Suppressor macrophage (primary cell): ENCODE measurements around the gene ABCA8.
"Not testable (repeated sequence)": the region's sequence is repeated elsewhere in the genome, so short reads cannot be mapped to it uniquely, and the experiment has no call there.

Experiments
- DNase-seq, 4 experiments: peaks; one replicate each; pipeline ENCODE4 v3.0.0-alpha.2; 2020 to 2022
- total RNA-seq, 17 experiments: gene quantifications; one replicate each; lab custom pipeline; 2026; ENCODE audit warnings: mixed read lengths in 6 of 17, inconsistent platforms in 3 of 17; lab: John Stamatoyannopoulos, UW

Gene ABCA8, protein sequence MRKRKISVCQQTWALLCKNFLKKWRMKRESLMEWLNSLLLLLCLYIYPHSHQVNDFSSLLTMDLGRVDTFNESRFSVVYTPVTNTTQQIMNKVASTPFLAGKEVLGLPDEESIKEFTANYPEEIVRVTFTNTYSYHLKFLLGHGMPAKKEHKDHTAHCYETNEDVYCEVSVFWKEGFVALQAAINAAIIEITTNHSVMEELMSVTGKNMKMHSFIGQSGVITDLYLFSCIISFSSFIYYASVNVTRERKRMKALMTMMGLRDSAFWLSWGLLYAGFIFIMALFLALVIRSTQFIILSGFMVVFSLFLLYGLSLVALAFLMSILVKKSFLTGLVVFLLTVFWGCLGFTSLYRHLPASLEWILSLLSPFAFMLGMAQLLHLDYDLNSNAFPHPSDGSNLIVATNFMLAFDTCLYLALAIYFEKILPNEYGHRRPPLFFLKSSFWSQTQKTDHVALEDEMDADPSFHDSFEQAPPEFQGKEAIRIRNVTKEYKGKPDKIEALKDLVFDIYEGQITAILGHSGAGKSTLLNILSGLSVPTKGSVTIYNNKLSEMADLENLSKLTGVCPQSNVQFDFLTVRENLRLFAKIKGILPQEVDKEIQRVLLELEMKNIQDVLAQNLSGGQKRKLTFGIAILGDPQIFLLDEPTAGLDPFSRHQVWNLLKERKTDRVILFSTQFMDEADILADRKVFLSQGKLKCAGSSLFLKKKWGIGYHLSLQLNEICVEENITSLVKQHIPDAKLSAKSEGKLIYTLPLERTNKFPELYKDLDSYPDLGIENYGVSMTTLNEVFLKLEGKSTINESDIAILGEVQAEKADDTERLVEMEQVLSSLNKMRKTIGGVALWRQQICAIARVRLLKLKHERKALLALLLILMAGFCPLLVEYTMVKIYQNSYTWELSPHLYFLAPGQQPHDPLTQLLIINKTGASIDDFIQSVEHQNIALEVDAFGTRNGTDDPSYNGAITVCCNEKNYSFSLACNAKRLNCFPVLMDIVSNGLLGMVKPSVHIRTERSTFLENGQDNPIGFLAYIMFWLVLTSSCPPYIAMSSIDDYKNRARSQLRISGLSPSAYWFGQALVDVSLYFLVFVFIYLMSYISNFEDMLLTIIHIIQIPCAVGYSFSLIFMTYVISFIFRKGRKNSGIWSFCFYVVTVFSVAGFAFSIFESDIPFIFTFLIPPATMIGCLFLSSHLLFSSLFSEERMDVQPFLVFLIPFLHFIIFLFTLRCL (N-terminal part only)
- total RNA-seq: 0 to 6.2 (median 0) reads per million in 17 experiments

GRCh38 chr17:68955181-68955841, at the start of gene ABCA8:
TSS of gene ABCA8 (minus strand) at chr17:68955392. CDS start at chr17:68942034, 13,358 bp downstream.
- DNase-seq: no peak

DNA sequence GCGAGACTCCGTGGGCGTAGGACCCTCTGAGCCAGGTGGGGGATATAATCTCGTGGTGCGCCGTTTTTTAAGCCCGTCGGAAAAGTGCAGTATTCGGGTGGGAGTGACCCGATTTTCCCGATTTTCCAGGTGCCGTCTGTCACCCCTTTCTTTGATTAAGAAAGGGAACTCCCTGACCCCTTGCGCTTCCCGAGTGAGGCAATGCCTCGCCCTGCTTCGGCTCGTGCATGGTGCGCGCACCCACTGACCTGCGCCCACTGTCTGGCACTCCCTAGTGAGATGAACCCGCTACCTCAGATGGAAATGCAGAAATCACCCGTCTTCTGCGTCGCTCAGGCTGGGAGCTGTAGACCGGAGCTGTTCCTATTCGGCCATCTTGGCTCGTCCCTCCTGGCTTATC, 49.6 kb upstream of the ABCA8 start:
- DNase-seq: not testable (repeated sequence)

GRCh38 chr17:68999743-69000142, 44.6 kb upstream of the ABCA8 start:
- not testable (repeated sequence) for DNase-seq

DNA sequence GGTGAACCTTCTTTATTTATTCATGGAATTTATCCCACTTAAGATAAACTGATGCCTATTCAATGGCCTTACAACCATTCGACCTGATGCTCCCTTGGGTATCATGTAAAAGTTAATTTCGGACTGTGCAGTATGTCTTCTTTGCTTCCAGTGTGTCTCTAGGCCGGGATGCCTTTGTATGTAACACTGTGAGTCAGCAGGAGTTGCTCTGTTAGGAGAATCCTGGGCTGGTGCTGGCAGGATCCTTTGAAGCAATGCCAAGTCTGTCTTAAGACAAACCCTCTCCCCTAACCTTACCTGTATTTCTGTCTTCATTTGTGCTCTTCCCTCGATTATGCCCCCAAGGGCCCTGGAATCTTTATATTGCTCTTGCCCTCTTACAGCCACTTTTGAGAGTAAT, 37.9 kb upstream of the ABCA8 start:
- no peak for DNase-seq

GRCh38 chr17:68987966-68988365, 32.8 kb upstream of the ABCA8 start:
- no peak for DNase-seq

DNA sequence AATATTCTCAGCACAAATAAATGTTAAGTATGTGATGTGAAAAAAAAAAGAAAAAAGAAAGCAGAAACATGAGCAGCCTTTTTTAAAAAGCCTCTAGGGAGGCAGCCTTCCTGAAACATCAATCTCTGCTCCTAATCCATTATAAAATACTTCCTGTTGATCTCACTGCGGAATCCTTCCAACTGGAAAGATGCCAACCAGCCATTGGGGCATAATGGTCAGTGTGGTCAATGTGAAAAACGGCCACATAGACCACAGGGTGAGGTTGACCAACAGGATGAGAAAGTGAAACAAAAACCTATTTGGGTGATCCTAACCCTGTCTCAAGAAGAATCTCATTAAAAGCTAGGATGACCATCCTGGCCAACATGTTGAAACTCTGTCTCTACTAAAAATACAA, 26.1 kb upstream of the ABCA8 start:
- peak; percentile 60 to 74 (median 71) for DNase-seq

DNA sequence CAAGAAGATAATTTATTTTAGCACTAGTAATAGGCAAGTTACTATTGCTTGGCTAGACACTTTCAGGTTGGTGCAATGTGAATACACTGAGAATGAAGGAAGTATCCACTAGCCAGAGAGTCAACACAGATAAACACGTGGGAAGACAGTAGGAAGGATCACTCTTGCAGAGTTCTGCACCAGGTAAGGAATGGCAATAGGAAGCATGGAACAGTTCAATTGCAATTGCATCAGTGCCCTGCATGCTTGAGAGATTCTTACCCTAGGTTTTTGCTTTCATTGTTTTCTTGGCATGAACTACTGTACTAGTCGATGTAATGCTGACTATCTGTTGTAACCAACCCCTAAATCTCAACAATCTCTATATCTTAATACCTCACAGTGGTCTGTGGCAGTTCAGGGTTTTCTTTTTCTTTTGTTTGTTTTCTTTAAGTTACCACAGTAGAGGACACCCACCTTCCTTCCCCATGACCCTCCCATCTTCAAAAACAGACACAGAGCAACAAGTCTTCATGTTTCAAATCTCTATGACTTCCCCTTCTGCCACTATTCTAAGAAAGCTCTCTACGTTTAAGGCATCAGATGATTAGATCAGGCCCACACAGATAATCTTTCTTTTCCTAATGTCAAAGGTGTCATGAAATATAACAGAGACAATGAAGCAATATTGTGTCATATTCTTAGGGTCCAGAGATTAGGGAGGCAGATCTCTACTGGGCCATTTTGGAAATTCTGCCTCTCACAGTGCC, 18.1 kb upstream of the ABCA8 start:
- peak; percentile 11 to 74 (median 34) for DNase-seq

GRCh38 chr17:68972119-68972704, 17.0 kb upstream of the ABCA8 start:
- DNase-seq: peak; percentile 34 to 72 (median 48)

DNA sequence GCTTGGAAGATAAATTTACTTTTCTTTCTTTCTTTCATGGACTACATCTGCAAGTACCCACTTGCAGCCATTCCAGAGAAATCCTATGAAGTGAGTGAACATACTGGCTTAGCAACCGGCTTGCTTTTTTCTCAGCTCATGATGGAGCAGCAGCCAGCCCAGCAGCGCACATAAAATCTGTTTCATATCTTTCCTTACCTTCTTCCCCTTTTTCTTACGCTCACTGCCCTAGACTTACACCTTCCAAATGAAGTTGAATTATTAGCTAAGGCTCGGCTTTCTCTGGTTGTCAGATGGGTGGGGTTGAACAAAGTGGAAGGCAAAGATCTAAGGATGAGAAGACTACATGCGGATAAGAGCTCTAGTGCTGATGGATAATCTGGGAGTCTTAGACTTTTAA, 13.9 kb upstream of the ABCA8 start:
- DNase-seq: peak in 2 of 4 experiments; percentile 9 to 20

GRCh38 chr17:68963958-68964357, 8.8 kb upstream of the ABCA8 start:
- DNase-seq: no peak

DNA sequence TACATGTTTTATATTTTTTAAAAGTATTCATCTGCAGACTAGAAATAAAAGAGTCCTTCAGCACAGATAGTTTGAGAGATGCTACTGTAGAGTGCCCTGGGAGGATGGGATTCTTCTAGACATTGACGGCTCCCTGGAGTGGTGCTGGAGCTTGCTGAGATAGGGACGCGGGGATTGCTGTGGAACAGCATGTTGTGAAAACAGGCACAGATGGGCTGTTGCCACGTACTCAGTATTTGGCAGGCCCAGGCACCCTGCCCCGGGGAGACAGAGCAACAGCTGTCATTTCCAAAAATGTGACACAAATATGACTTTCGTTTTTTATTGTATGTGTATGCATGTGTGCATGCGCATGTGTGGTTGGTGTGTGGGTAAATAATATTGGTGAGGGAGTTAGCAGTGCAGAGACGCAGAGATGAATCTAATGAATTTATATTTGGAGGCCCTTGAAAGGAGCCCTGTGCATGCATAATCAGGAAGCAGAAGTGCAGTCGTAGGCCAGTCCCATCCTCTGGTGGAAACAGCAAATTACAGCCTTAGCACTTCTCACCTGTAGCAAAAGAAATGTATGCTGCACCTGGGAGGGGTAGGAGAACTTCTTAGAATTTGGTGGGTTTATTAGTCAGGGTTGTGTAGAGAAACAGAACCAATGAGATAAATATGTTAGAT, 6.2 kb upstream of the ABCA8 start:
- DNase-seq: no peak

- DNase-seq: not testable (repeated sequence)
These were observed 3.9 kb upstream of the ABCA8 start for GRCh38 chr17:68959117-68959516.

- no peak for DNase-seq
These were observed 2.8 kb upstream of the ABCA8 start for GRCh38 chr17:68957944-68958343.

DNA sequence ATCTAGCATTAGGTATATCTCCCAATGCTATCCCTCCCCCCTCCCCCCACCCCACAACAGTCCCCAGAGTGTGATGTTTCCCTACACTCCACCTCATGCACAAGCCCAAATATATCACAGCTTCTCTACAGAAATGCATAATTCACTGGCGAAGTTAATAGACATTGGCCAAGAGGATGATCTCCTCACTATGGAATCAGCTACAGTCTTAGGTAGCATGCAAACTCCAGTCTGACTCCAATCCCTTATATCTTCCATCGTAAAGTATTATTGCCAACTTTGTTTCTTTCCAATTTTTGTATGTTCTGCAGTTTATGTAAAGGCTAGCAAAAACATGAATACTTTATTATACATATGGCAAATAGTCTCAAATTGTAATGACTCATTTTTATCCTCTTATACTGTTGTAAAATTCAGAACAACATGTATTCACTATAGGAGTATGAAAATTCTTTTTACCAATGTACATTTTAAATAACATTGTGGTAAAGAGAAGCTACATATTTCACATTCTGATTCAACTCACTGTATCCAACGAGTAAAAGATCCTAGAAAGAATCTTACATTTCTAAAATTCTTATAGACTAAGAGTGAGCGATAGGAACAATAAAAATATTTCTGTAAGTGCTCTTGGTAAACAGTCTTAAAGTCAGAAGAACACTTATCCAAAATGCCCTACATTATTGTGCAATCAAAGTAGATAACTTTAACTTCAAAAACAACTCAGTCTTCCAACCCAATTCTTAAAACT, 871 bp downstream of the ABCA8 start:
- DNase-seq: no peak

GRCh38 chr17:68953340-68953997, 1.7 kb downstream of the ABCA8 start:
- DNase-seq: no peak

DNA sequence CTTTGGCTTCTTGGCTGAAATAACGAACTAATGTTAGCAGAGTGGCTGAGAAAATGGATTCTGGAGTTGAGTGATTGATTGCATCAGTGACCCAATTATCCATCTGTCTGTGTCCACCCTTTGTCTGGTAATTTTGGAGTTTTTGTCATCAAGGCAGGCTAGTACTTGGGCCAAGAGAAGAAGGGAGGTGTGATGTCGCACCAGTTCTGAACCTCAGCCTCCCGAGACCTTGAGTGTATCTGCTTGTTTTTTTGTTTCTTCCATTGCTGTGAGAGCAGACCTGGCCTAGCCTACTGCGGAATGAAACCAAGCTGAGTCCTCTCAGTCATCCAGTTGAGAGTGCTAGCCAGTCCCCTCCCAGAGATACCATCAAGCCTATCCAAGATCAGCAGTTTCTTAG, 4.5 kb downstream of the ABCA8 start:
- DNase-seq: no peak

- not testable (repeated sequence) for DNase-seq
These were observed 7.3 kb downstream of the ABCA8 start for GRCh38 chr17:68947868-68948267.

- DNase-seq: no peak
These were observed 10.7 kb downstream of the ABCA8 start for GRCh38 chr17:68944435-68945035.

DNA sequence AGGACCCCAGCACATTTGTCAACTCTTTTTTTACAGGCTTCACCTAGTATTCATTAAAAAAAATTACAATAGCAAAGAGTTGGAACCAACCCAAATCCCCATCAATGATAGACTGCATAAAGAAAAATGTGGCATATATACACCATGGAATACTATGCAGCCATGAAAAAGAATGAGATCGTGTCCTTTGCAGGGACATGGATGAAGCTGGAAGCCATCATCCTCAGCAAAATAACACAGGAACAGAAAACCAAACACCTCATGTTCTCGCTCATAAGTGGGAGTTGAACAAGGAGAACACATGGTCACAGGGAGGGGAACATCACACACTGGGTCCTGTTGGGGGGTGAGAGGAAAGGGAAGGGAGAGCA, 11.4 kb downstream of the ABCA8 start:
- DNase-seq: not testable (repeated sequence)
